ENCODE results near the gene CDH13.

DNA sequence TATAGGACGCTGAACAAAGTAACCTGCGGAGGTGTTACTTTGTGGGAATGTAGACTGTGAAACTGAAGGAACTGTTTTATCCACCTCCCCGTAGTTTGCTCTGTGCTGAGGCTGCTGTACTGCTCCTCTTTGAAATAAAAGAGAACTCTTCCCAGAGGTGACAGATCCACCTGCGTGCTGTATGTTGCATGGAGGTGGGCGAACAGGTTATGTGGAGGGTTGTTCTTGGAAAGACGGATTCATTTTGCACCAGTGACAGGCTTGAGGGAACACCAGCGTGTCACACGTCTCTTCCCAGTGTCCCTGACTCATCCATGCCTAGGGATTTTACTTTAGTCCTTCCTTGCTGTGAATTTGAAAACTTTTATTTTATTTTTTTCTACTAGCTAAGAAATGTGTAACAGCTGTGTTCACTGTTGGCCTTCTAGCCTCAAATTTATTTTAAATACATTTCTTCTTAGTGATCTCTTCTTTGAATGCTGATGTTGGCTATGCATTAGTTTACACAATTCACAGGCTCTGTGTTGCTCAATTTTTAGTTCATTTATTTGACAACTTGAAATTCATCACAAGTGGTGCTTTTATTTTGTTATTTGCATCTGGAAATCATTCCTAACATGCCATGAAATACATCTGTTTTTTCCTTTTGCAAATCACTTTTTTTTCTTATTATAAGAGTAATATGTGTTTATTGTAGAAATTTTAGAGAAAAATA, 512.4 kb downstream of the CDH13 start:
- no peak for TF ChIP-seq EZH2 (IDR thresholded peaks at IDR 0.05; ENCODE audit: borderline replicate concordance, low read depth, low read length, poor library complexity, severe bottlenecking)
- TF ChIP-seq, protein P1, sequence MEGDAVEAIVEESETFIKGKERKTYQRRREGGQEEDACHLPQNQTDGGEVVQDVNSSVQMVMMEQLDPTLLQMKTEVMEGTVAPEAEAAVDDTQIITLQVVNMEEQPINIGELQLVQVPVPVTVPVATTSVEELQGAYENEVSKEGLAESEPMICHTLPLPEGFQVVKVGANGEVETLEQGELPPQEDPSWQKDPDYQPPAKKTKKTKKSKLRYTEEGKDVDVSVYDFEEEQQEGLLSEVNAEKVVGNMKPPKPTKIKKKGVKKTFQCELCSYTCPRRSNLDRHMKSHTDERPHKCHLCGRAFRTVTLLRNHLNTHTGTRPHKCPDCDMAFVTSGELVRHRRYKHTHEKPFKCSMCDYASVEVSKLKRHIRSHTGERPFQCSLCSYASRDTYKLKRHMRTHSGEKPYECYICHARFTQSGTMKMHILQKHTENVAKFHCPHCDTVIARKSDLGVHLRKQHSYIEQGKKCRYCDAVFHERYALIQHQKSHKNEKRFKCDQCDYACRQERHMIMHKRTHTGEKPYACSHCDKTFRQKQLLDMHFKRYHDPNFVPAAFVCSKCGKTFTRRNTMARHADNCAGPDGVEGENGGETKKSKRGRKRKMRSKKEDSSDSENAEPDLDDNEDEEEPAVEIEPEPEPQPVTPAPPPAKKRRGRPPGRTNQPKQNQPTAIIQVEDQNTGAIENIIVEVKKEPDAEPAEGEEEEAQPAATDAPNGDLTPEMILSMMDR (conservative IDR thresholded peaks at IDR 0.05; ENCODE audit: low read depth, low read length) = no peak

Measured in A673 (cell line).